SK-N-SH (cell line): ENCODE data around the gene FKBP7. TPM values are rescaled to one million over a fixed set of nuclear protein-coding genes. Genes with fewer than 3 reads are reported as not detected.

Experiments used
- CTCF ChIA-PET: fragments of 300-600, 350-600 bp; formaldehyde crosslinking; extraction: SDS; loops from one replicate; lab custom pipeline; 2021; lab: Yijun Ruan, JAX
- POLR2A ChIA-PET: fragments of 350-600 bp; sonication (Branson Sonifier 250); formaldehyde crosslinking; extraction: SDS; loops from one replicate; lab custom pipeline; 2020; ENCODE audit warnings: antibody characterized with exemption, inconsistent platforms; lab: Yijun Ruan, JAX
- DNase-seq: peaks from one replicate; pipeline ENCODE4 v3.0.0; 2012
- H2AFZ ChIP-seq: fragments of 200-600 bp; sonication (generic); 2 replicates; pipeline ENCODE4 v1.8.1; 2016; ENCODE audit warnings: antibody characterized with exemption, mild to moderate bottlenecking, low read depth
- H3F3A ChIP-seq: fragments of 200-600 bp; sonication (generic); replicated peaks from 2 replicates; pipeline ENCODE3; 2016; ENCODE audit warnings: antibody characterized with exemption, mild to moderate bottlenecking; ENCODE audit not compliant: insufficient read depth
- H3K27ac ChIP-seq, 2 experiments: fragments of 200-500 bp in 1 of 2; fragments of 200-600 bp in 1 of 2; sonication (Bioruptor generic) in 1 of 2; sonication (generic), shearing (Covaris generic) in 1 of 2; 2 replicates each; pipeline versions ENCODE4 v1.5.1 to v1.6.1; 2014 to 2016; ENCODE audit warnings: low read depth in 2 of 2, inconsistent platforms in 1 of 2, low read length in 1 of 2, mild to moderate bottlenecking in 1 of 2, mixed read lengths in 1 of 2
- H3K27me3 ChIP-seq: fragments of 200-600 bp; sonication (generic), shearing (Covaris generic); 2 replicates; pipeline ENCODE4 v1.6.1; 2016; ENCODE audit warnings: mixed run types; ENCODE audit not compliant: insufficient read depth
- H3K36me3 ChIP-seq, 2 experiments: fragments of 200-500 bp in 1 of 2; fragments of 200-600 bp in 1 of 2; sonication (Bioruptor generic) in 1 of 2; sonication (generic) in 1 of 2; replicated peaks in 1 of 2; 2 replicates each; pipeline versions ENCODE3 to v1.5.1; 2014 to 2016; ENCODE audit warnings: low read length in 1 of 2, mild to moderate bottlenecking in 1 of 2; ENCODE audit not compliant: insufficient read depth in 2 of 2, control insufficient read depth in 1 of 2
- H3K4me1 ChIP-seq, 2 experiments: fragments of 200-500 bp in 1 of 2; fragments of 200-600 bp in 1 of 2; sonication (Bioruptor generic) in 1 of 2; sonication (generic), shearing (Covaris generic) in 1 of 2; 2 replicates each; pipeline versions ENCODE4 v1.5.1 to v1.6.1; 2014 to 2016; ENCODE audit warnings: low read depth in 1 of 2, low read length in 1 of 2, mixed run types in 1 of 2; ENCODE audit not compliant: insufficient read depth in 2 of 2, control insufficient read depth in 1 of 2
- H3K4me2 ChIP-seq: fragments of 200-600 bp; sonication (generic), shearing (Covaris generic); 2 replicates; pipeline ENCODE4 v1.6.1; 2017; ENCODE audit warnings: mixed run types
- H3K4me3 ChIP-seq, 2 experiments: fragments of 200-500 bp in 1 of 2; fragments of 200-600 bp in 1 of 2; sonication (Bioruptor generic) in 1 of 2; sonication (generic), shearing (Covaris generic) in 1 of 2; 2 replicates each; pipeline versions ENCODE4 v1.5.1 to v1.8.1; 2014 to 2016; ENCODE audit warnings: low read depth in 2 of 2, inconsistent platforms in 1 of 2, low read length in 1 of 2, mild to moderate bottlenecking in 1 of 2, mixed read lengths in 1 of 2, moderate library complexity in 1 of 2
- H3K79me2 ChIP-seq: fragments of 200-600 bp; sonication (generic); 2 replicates; pipeline ENCODE4 v1.8.1; 2017; ENCODE audit warnings: mild to moderate bottlenecking; ENCODE audit not compliant: insufficient read depth
- H3K9ac ChIP-seq: fragments of 200-600 bp; sonication (generic); 2 replicates; pipeline ENCODE4 v1.6.1; 2017; ENCODE audit warnings: mixed run types
- H3K9me2 ChIP-seq: fragments of 200-600 bp; sonication (generic); 2 replicates; pipeline ENCODE4 v1.6.1; 2017; ENCODE audit warnings: mixed run types
- H3K9me3 ChIP-seq: fragments of 200-600 bp; sonication (generic); 2 replicates; pipeline ENCODE4 v1.6.1; 2017; ENCODE audit warnings: mixed run types, mild to moderate bottlenecking, moderate library complexity
- H4K20me1 ChIP-seq: fragments of 200-600 bp; sonication (generic); 2 replicates; pipeline ENCODE4 v1.6.1; 2017; ENCODE audit warnings: mild to moderate bottlenecking, mixed run types; ENCODE audit not compliant: insufficient read depth
- CHD2 ChIP-seq: fragments of 150-350 bp; IDR thresholded peaks from 2 replicates; pipeline ENCODE4 v1.6.1; 2018; ENCODE audit warnings: low read length; ENCODE audit not compliant: partially characterized antibody
- ELF1 ChIP-seq: IDR thresholded peaks from 2 replicates; pipeline ENCODE4 v1.4.0; 2012
- EP300 ChIP-seq, 2 experiments: IDR thresholded peaks; 2 replicates each; pipeline versions ENCODE4 v1.4.0 to v1.6.1; 2012; ENCODE audit warnings: borderline replicate concordance in 1 of 2, low read depth in 1 of 2, low read length in 1 of 2
- FOSL2 ChIP-seq: IDR thresholded peaks from 2 replicates; pipeline ENCODE4 v1.4.0; 2012; ENCODE audit warnings: low read depth, mild to moderate bottlenecking, moderate library complexity, borderline replicate concordance
- GABPA ChIP-seq: IDR thresholded peaks from 2 replicates; pipeline ENCODE4 v1.4.0; 2012; ENCODE audit warnings: low read depth, mild to moderate bottlenecking
- GATA2 ChIP-seq: sonication (generic); formaldehyde crosslinking; IDR thresholded peaks from 2 replicates; pipeline ENCODE4 v1.5.0; 2020; ENCODE audit warnings: mild to moderate bottlenecking, missing genetic modification reagents
- IRF3 ChIP-seq: fragments of 150-350 bp; IDR thresholded peaks from 2 replicates; pipeline ENCODE4 v1.6.1; 2016; ENCODE audit warnings: mild to moderate bottlenecking, low read depth, low read length
- NFIC ChIP-seq: IDR thresholded peaks from 2 replicates; pipeline ENCODE4 v1.4.0; 2012; ENCODE audit warnings: borderline replicate concordance
- NRF1 ChIP-seq: IDR thresholded peaks from 2 replicates; pipeline ENCODE4 v1.6.1; 2012; ENCODE audit warnings: low read depth, mild to moderate bottlenecking, low read length
- RAD21 ChIP-seq: IDR thresholded peaks from 2 replicates; pipeline ENCODE4 v1.6.1; 2012; ENCODE audit warnings: mild to moderate bottlenecking, low read length
- RXRA ChIP-seq: IDR thresholded peaks from 2 replicates; pipeline ENCODE4 v1.4.0; 2012; ENCODE audit warnings: low read depth, mild to moderate bottlenecking, borderline replicate concordance
- SIN3A ChIP-seq: IDR thresholded peaks from 2 replicates; pipeline ENCODE4 v1.6.1; 2012; ENCODE audit warnings: low read depth, mild to moderate bottlenecking, low read length, moderate library complexity, borderline replicate concordance
- SMC3 ChIP-seq: IDR thresholded peaks from 2 replicates; pipeline ENCODE4 v1.6.1; 2012; ENCODE audit warnings: low read depth, low read length, improper control_type of control experiment
- TCF12 ChIP-seq: IDR thresholded peaks from 2 replicates; pipeline ENCODE4 v1.4.0; 2012
- YY1 ChIP-seq: IDR thresholded peaks from 2 replicates; pipeline ENCODE4 v1.4.0; 2012; ENCODE audit warnings: low read depth, mild to moderate bottlenecking
- ZBTB33 ChIP-seq: IDR thresholded peaks from 2 replicates; pipeline ENCODE4 v1.4.0; 2012; ENCODE audit warnings: low read depth, borderline replicate concordance
- WGBS: methylation state at CpG from one replicate; pipeline ENCODE4 v1.1.6; 2017; ENCODE audit warnings: low lambda C conversion rate; 5-methylcytosine and 5-hydroxymethylcytosine counted together
- polyA plus RNA-seq, 3 experiments: library from polyadenylated mRNA; depleted of rRNA; stranded (reverse); fragments of >200 nt; gene quantifications; 2 replicates each; pipeline ENCODE4 v1.2.3, GENCODE V29; 2012
- TF ChIP-seq, protein P1 (sequence below): fragments of 200-600 bp; sonication (generic); IDR thresholded peaks from 2 replicates; pipeline ENCODE4 v1.6.1; 2017; ENCODE audit warnings: antibody characterized with exemption, mild to moderate bottlenecking, moderate library complexity
- TF ChIP-seq, protein P2 (sequence below): IDR thresholded peaks from 2 replicates; pipeline ENCODE4 v1.6.1; 2012; ENCODE audit warnings: mild to moderate bottlenecking, low read depth, low read length, moderate library complexity
- TF ChIP-seq, protein P3 (sequence below): fragments of 150-350 bp; IDR thresholded peaks from 2 replicates; pipeline ENCODE4 v1.6.1; 2017; ENCODE audit warnings: antibody characterized with exemption, low read length, low read depth, borderline replicate concordance

FKBP7 gene
- polyA plus RNA-seq, 1 of the 3 experiments (the other 2 are of a cell fraction), result 35.6 TPM

- Histone ChIP-seq H3K9me2 (no peaks in the 10 kb centered on the region), H2AFZ (no peak overlapping the region), H3K36me3 (peaks cover 51 to 54% of the 10 kb centered on the region in 2 experiments), H3K27me3 (no peaks in the 10 kb centered on the region), H3K9ac (no peak overlapping the region), H3K4me2 (no peak overlapping the region), H3K4me1 (no peaks in the 10 kb centered on the region), H3K27ac (no peak overlapping the region), H3K9me3 (no peaks in the 10 kb centered on the region), H4K20me1 (no peaks in the 10 kb centered on the region), H3K4me3 (no peak overlapping the region), H3K79me2 (peaks cover 7% of the 10 kb centered on the region), H3F3A (peaks cover 27% of the 10 kb centered on the region)
- TF ChIP-seq RAD21, result no peak
- TF ChIP-seq, protein P1, sequence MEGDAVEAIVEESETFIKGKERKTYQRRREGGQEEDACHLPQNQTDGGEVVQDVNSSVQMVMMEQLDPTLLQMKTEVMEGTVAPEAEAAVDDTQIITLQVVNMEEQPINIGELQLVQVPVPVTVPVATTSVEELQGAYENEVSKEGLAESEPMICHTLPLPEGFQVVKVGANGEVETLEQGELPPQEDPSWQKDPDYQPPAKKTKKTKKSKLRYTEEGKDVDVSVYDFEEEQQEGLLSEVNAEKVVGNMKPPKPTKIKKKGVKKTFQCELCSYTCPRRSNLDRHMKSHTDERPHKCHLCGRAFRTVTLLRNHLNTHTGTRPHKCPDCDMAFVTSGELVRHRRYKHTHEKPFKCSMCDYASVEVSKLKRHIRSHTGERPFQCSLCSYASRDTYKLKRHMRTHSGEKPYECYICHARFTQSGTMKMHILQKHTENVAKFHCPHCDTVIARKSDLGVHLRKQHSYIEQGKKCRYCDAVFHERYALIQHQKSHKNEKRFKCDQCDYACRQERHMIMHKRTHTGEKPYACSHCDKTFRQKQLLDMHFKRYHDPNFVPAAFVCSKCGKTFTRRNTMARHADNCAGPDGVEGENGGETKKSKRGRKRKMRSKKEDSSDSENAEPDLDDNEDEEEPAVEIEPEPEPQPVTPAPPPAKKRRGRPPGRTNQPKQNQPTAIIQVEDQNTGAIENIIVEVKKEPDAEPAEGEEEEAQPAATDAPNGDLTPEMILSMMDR, result no peak
- POLR2A ChIA-PET, result no interaction called here
- CTCF ChIA-PET, result no interaction called here
- no peak for DNase-seq
- 96% methylated on average over 2 of the region's 2 CpGs for WGBS
Observed at GRCh38 chr2:178508646-178509045, 30.2 kb upstream of the FKBP7 start.

DNA sequence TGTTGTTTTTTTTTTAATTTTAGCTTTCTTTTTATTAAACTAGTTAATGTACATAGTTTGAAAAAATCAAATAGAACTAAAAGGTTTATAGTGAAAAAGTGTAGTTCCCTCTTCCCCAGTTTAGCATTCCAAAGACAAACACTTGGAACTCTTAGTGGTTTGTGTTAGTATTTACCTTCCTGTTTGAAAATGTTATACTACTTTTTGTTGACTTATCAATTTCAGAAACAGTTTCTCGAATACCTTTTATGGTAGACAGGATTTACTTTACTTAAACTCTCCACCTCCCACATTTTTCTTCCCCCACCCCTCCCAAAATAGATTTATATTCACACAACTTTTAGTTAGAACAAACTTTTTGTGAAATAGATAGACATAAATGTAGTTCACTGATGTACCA is 28.5 kb upstream of the FKBP7 start:
- Histone ChIP-seq H3K9me2 (no peaks in the 10 kb centered on the region), H2AFZ (no peak overlapping the region), H3K4me3 (no peak overlapping the region), H3K79me2 (peaks cover 7% of the 10 kb centered on the region), H3K9ac (no peak overlapping the region), H3F3A (peaks cover 24% of the 10 kb centered on the region), H3K4me1 (no peaks in the 10 kb centered on the region), H4K20me1 (no peaks in the 10 kb centered on the region), H3K27me3 (no peaks in the 10 kb centered on the region), H3K27ac (no peak overlapping the region), H3K36me3 (peaks cover 63 to 64% of the 10 kb centered on the region in 2 experiments), H3K9me3 (no peaks in the 10 kb centered on the region), H3K4me2 (no peak overlapping the region)
- POLR2A ChIA-PET, result no interaction called here
- DNase-seq, result no peak
- CTCF ChIA-PET, result interaction anchor here (1.6 kb wide), 1 partner anchor 16 kb away, joined by 7 read pairs; no protein-coding TSS in a partner anchor
- TF ChIP-seq YY1 (no peak), CHD2 (no peak), ZBTB33 (no peak), GABPA (no peak), NFIC (no peak), ELF1 (no peak), SIN3A (no peak), RXRA (no peak), GATA2 (CRISPR knock-in tag) (no peak), RAD21 (no peak), IRF3 (no peak), EP300 (IDR thresholded peaks at IDR 0.05; ENCODE audit: borderline replicate concordance in 1 of 2, low read depth in 1 of 2, low read length in 1 of 2) (no peak), NRF1 (no peak), TCF12 (no peak), FOSL2 (no peak), SMC3 (no peak)
- TF ChIP-seq, protein P2, sequence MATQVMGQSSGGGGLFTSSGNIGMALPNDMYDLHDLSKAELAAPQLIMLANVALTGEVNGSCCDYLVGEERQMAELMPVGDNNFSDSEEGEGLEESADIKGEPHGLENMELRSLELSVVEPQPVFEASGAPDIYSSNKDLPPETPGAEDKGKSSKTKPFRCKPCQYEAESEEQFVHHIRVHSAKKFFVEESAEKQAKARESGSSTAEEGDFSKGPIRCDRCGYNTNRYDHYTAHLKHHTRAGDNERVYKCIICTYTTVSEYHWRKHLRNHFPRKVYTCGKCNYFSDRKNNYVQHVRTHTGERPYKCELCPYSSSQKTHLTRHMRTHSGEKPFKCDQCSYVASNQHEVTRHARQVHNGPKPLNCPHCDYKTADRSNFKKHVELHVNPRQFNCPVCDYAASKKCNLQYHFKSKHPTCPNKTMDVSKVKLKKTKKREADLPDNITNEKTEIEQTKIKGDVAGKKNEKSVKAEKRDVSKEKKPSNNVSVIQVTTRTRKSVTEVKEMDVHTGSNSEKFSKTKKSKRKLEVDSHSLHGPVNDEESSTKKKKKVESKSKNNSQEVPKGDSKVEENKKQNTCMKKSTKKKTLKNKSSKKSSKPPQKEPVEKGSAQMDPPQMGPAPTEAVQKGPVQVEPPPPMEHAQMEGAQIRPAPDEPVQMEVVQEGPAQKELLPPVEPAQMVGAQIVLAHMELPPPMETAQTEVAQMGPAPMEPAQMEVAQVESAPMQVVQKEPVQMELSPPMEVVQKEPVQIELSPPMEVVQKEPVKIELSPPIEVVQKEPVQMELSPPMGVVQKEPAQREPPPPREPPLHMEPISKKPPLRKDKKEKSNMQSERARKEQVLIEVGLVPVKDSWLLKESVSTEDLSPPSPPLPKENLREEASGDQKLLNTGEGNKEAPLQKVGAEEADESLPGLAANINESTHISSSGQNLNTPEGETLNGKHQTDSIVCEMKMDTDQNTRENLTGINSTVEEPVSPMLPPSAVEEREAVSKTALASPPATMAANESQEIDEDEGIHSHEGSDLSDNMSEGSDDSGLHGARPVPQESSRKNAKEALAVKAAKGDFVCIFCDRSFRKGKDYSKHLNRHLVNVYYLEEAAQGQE, result no peak
- TF ChIP-seq, protein P3, sequence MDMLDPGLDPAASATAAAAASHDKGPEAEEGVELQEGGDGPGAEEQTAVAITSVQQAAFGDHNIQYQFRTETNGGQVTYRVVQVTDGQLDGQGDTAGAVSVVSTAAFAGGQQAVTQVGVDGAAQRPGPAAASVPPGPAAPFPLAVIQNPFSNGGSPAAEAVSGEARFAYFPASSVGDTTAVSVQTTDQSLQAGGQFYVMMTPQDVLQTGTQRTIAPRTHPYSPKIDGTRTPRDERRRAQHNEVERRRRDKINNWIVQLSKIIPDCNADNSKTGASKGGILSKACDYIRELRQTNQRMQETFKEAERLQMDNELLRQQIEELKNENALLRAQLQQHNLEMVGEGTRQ, result no peak
- WGBS, result 77% methylated on average over 1 of the region's 1 CpG
